Posterior vena cava (tissue), 2 donors: ENCODE data around the gene RAB37. TPM values are rescaled to one million over a fixed set of nuclear protein-coding genes. Genes with fewer than 3 reads are reported as not detected.

Experiments
- DNase-seq: peaks from one replicate; pipeline ENCODE4 v3.0.0-alpha.2; 2020; ENCODE audit warnings: low spot score
- intact Hi-C, 2 donors: fragments of 100-400 bp; cut with DNase I; formaldehyde crosslinking; loops; one replicate each; pipeline versions ENCODE4 v1.14.1 to v1.14.2; 2022 to 2023
- total RNA-seq, 2 donors: library from RNA; stranded (reverse); fragmentation: NEBNext Ultra II Directional; extraction: Animal tissue kit (Norgen Biotek cat#: 25700); gene quantifications; one replicate each; pipeline ENCODE4 v1.2.1, GENCODE V29; 2021
- donor health status: DM: yes; HTN: yes; CAD: no.
- donor health status: DM: yes; HTN: yes; CAD: no.

Gene RAB37
- total RNA-seq, 2 donors from 2014 or later = 1.1 to 1.6 TPM

DNA sequence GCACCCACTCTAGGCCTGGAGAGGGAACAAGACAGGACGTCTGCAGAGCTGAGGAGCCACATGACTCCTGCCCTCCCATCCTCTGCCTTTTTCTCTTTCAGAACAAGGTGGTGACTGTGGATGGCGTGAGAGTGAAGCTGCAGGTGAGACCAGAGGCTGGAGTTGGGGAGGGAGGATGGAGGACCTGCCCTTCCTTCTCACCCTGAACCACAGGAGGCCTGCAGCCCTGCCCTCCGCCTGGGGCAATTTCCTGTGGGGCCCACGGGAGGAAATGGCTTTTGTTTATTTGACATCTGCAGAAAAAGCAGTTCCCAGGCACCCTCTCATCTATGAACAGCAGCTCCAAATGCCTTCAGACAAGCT, 5.1 kb downstream of the RAB37 start:
- intact Hi-C loops = loop anchor here in 1 of 2 donors (5.0 kb wide), 1 partner anchor 120 kb away; no protein-coding TSS in a partner anchor
- DNase-seq = no peak

DNA sequence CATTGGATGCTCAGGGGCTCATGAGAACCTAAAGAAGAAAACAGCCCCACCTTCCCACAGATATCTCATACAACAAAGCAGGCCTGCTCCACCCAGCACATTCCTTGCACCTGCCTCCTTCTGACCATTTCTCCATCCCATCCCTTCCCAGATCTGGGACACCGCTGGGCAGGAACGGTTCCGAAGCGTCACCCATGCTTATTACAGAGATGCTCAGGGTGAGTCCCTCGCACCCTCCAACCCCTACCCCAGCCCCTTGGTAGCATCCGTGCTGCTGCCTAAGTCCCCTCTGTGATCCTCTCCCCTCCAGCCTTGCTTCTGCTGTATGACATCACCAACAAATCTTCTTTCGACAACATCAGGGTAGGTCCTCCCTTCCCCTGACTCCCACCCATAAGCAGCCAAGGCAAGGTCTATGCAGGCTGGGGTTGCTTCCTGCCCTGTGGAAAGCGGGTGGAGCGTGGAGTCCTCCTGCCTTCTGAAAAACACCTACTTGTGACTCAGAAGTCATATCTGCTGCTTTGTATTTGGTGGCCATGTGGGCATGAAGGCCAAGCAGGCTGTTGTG, 6.0 kb downstream of the RAB37 start:
- no peak for DNase-seq
- intact Hi-C loops = loop anchor here in 1 of 2 donors (5.0 kb wide), 1 partner anchor 119 kb away; no protein-coding TSS in a partner anchor

DNA sequence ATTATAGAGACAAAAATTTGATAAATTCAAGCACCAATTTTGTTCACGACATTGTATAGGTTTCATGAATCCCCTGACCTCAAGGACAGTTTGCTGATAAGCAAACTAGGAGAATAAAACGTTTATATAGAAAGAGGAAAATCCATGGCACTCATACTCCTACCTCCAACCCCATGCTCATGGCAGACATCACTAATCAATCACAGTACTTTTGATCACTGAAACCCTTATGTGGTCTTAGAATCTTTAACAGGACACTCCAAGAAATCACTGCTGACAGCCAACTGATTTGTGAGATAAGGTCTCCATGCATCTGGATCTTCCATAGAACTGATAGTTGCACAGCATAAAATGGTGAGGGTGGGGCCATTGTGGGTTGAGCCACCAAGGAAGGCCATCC, 6.7 kb downstream of the RAB37 start:
- intact Hi-C loops = loop anchor here in 1 of 2 donors (5.0 kb wide), 1 partner anchor 119 kb away; no protein-coding TSS in a partner anchor
- no peak for DNase-seq

DNA sequence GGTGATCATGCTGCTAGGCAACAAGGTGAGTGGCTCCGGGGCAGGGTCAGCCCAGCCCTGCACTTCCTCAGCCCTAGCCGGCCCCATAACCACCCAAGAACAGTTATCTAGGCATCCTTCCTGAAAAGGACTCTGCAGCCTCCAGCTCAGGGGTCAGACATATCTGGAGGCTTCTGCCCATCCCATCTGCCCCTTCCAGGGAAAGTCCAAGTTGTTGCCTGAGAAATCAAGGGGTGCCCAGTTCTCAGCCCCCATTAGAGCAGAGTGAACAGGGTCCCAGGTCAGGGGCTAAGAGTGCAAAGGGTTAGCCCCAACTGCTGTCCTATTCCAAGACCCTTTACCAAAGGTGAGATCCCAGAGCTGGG, 7.3 kb downstream of the RAB37 start:
- DNase-seq = no peak
- intact Hi-C loops = loop anchor here in 1 of 2 donors (5.0 kb wide), 1 partner anchor 118 kb away; no protein-coding TSS in a partner anchor

DNA sequence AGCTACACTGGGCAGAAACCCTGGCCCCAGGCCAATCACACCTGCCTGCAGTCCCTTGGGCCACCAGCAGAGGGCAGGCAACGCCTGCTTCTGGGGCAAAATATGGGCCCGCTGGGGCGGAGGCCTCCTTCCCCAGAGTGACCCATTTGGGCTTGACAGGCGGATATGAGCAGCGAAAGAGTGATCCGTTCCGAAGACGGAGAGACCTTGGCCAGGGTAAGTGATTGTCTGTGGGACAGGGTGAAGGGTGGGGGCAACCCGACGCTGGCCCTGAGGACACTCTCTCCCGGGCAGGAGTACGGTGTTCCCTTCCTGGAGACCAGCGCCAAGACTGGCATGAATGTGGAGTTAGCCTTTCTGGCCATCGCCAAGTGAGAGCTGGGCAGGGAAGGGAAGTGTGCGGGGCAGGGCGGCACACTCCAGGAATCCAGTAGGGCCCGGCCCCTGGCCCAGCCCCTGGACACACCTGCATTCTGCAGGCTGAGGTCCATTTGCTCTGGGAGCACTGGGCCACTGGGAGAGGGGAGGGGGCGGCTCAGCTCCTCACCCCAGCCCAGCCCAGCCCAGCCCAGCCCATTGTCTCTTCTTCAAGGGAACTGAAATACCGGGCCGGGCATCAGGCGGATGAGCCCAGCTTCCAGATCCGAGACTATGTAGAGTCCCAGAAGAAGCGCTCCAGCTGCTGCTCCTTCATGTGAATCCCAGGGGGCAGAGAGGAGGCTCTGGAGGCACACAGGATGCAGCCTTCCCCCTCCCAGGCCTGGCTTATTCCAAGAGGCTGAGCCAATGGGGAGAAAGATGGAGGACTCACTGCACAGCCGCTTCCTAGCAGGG, 7.9 kb downstream of the RAB37 start:
- intact Hi-C loops = loop anchor here in 1 of 2 donors (5.0 kb wide), 1 partner anchor 117 kb away; no protein-coding TSS in a partner anchor
- DNase-seq = peak; percentile 94

DNA sequence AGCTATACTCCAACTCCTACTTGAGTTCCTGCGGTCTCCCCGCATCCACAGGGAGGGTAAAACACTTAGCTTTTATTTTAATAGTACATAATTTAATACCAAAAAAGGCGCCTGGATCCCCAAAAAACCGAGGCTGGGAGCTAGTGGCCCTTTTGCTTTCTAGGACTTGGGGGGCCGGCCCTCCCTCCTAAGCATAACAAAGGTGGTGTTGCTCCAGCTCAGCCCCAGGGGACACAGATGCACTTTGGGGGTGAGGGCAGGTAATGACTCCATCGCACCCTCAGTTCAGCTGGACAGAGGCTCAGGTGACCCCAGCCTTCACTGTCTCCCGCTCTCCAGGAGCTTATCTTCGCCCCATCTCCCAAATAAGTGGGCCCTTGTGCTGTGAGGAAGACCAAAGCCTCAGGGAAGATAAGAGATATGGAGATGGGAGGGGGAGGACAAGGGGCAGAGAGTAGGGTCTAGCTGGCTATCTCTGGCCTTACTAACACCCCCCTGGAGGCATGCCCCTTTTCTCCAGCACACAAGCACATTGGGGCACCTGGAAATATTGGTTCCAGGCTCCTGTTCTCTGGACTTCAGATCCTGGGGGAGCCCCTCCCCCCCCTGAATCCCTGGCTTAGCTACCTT, 8.6 kb downstream of the RAB37 start:
- intact Hi-C loops = no loop called here
- no peak for DNase-seq

DNA sequence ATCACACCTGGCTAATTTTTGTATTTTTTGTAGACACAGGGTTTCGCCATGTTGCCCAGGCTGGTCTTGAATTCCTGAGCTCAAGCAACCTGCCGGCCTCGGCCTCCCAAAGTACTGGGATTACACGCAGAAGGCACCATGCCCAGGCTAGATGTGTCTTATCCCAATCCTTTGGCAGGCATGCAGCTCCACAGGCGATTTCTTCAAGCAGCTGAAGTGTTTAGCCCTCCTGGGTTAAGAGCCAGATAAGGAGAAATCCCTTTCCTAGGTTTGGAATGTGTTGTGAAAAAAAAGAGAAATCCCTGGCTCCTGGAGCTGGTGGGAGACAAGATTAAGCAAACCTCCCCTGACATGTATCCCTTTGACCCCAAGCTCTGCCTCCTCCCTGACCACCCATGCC, 9.3 kb downstream of the RAB37 start:
- DNase-seq = no peak
- intact Hi-C loops = no loop called here

DNA sequence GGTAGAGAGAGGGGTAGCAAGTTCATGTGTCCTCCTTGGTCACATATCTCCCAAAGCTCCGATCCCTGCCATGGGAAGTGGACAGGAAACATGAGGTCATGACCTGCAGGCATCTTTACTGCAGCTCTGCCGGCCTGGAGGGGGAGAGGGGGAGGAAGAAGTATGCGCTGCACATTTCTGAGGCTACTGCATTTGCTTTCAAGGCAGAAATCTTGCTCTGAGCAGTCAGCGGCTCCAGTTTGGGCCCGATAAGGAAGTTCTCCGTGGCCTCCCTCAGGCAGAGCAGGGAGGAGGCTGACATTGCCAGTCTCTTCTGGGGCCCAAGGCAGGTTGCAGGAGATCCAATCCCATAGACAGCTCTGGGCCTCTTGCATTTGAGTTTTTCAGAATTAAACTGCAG, 9.9 kb downstream of the RAB37 start:
- intact Hi-C loops = loop anchor here in 1 of 2 donors (1.0 kb wide), 1 partner anchor 116 kb away; no protein-coding TSS in a partner anchor
- no peak for DNase-seq

DNA sequence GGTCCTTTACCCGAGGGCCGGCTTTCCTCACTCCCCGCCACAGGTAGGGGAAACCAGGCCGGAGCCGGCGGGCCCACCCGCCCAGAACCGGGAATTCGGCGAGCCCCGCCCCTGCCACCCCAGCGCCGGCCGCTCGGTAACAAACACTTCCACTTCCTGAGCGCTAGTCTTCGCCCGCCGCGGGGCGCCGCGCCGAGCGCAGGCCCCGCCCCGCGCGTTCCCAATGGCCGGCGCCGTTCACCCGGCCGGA, 11.1 kb downstream of the RAB37 start:
- intact Hi-C loops = no loop called here

DNA sequence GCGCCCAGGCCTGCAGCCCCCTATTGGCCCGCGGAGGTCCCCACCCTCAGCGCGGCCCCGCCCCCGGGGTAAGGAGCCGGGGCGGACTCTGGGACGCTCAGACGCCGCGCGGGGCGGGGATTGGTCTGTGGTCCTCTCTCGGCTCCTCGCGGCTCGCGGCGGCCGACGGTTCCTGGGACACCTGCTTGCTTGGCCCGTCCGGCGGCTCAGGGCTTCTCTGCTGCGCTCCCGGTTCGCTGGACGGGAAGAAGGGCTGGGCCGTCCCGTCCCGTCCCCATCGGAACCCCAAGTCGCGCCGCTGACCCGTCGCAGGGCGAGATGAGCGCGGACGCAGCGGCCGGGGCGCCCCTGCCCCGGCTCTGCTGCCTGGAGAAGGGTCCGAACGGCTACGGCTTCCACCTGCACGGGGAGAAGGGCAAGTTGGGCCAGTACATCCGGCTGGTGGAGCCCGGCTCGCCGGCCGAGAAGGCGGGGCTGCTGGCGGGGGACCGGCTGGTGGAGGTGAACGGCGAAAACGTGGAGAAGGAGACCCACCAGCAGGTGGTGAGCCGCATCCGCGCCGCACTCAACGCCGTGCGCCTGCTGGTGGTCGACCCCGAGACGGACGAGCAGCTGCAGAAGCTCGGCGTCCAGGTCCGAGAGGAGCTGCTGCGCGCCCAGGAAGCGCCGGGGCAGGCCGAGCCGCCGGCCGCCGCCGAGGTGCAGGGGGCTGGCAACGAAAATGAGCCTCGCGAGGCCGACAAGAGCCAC, 11.6 kb downstream of the RAB37 start, which contains the start of gene NHERF1:
TSS of gene NHERF1 (plus strand) at position 100 of the 750 bp plus-strand sequence. CDS start at position 319, 219 bp downstream.
- peak; percentile 98 for DNase-seq
- intact Hi-C loops = no loop called here

More for the DNA sequence above, 11.1 kb downstream of the RAB37 start:
- DNase-seq = no peak

DNA sequence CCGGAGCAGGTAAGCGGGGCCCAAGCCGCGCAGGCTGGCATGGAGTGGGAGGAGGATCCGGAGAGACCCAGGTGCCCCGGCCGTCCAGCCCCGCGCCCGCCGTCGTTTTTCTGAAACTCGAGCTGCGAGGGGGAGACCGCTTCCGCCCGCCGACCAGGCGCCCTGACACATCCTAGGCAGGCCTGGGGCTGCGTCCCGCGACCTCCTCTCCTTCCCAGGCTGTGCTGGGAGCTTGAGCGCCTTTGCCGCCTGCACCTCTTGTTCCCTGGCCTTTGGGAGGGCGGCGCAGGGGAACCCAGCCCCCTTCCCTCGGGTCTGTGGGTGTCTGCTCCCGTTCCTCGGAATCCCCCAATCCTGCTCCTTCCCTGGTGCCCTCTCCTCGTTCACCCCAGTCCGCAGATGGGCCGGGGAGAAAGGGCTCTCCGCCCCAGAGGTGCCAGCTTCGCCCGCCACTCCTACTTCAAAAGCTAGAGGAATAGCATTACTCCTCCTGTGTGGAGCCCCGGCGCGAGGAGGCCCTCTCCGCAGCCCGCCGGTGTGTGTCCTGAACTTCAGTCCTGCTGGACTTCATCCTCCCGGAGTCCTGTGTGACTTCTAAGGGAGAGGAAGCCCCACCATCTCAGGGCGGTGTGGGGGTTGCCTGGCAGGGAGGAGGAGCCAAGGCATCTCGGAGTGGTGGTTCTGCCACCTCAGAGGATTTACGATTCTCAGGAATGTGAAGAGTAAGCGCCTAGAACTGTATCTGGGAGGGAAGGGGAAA, 12.4 kb downstream of the RAB37 start:
- intact Hi-C loops = no loop called here
- DNase-seq = no peak

DNA sequence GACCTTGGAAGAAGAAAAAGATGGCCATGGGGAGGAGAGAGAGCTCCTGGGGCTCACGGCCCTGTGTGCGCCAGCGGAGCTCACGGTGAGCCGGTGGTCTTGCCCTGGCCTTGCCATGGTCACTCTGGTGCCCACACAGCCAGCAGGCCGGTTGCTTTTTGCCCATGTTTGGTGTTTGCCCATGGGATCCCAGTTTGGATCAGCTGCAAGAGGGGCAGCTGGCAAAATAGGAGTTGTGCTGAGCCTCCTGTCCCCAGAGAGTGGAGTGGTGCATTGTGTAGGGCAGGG, 12.9 kb downstream of the RAB37 start:
- DNase-seq = no peak
- intact Hi-C loops = no loop called here

DNA sequence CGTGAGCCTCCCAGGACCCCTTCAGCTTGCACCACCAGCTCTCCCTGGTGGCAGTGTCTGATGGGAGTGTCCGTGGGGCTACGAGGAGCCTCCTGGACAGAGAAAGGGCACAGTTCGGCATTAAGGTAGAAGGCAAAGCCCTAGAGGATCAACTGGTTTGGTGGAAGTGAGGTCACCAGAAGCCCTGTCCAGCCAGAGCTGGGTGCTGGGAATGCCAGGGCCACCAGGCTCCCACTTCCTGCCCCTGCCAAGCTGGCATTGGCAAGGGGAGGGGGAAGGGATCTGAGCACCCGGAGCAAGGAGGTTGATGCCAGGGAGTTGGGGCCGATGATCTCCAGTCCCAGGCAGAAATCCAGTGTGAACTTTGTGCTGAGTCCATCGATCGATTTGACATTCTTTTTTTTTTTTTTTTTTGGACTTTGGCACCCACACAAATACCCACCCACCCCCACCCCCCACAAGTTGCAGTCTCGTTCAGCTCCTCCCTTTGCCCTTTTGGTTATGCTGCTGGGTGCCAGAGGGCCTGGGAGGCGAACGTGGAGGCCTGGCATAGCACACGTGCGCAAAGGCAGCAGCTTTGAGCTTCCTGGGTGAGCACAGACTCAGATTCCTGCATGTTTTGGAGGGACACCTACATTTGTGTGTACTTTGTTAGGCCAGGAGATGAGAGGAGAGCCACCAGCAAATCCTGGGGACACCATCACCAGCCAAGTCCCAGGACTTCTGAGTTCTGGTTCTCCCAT, 13.4 kb downstream of the RAB37 start:
- intact Hi-C loops = no loop called here
- DNase-seq = no peak

DNA sequence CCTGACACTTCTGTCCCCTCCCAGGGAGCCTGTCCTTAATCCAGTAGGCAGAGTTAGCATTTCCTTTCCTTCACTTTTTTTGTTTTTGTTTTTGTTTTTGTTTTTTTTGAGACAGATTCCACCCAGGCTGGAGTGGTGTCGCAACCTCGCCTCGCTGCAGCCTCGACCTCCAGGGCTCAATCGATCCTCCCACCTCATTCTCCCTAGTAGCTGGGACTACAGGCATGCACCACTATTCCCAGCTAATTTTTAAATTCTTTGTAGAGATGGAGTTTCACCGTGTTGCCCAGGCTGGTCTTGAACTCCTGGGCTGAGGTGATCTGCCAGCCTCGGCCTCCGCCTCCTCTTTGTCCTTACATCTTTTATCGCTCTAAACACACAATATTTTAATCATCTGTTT, 15.4 kb downstream of the RAB37 start:
- DNase-seq = no peak
- intact Hi-C loops = no loop called here

DNA sequence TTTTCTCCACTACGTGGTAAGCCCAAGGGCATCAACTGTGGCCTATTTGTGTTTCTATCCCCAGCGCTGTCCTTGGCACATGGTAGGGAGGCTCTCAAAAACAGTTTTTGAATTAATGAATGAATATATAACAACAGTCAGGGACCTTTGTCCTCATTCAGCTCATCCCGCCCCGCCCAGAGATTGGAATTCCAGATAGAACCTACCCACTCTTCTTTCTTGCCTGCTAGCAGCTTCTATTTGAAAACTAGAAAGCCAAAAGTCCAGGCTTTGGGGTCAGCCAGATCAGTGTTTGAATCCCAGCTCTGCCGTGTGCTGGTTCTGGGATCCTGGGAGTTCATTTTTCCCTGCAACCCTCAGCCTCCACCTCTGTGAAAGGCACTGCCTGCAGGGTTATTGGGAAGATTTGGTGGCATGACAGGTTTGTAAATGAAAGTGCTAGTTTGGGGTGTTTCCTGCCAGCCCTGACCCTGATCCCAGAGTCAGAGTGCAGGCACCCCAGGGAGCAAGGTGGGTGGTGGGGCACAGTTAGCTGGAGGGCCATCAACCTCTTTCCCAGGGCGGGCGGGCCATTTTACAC, 15.9 kb downstream of the RAB37 start:
- intact Hi-C loops = no loop called here
- no peak for DNase-seq

DNA sequence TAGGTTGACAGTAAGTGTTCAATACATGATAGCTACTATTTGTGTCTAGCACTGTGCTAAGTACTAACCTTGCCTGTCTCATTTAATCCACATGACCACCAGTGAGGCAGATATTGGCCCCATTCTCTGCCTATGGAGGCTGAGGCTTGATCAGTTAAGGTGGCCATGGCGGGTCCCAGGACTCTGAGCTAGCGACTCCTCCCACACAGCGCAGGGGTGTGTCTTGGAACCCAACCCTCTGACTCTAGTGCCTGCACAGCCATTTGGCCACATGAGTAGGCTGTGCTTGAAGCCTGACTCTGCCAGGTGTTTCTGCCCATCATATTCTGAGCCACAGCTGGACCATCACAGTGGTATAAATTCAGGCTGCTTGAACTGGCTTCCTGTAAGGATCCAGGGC, 17.8 kb downstream of the RAB37 start:
- intact Hi-C loops = no loop called here
- DNase-seq = no peak

DNA sequence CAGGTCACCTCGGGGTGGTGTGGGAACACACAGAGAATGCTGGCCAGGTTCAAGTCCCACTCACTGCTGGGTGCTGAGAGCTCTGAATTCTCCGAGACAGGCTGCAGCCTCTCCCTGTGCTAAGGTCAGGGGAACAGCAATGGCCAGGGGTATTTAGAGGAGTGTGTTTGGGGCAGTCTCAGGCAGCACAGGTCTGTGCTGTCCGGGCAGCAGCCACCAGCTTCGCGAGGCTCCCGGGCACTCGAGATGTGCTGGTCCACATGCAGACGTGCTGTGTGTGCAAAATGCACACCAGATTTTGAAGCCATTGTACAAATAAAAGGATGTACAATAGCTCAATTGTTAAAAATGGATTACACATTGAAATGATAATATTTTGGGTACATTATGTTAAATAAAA, 18.5 kb downstream of the RAB37 start:
- no peak for DNase-seq
- intact Hi-C loops = no loop called here

DNA sequence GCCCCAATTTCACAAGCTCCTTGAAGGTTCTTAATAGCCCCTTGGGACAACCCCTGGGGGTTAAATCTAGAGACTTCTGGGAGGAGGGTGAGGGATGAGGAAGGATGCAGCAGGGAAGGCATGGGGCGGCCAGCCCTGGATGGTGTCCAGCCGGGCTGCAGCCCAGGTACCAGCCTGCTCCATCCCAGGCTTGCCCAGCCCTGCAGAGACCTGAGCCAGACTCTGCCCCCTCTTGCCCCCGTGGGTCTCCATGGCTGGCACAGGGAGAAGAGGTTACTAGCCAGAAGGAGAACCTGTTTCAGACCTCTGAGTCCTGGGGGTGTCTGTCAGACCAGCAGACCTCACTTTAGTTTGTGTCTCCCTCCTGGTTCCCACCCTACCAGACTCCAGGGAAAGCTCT, 19.8 kb downstream of the RAB37 start:
- no peak for DNase-seq
- intact Hi-C loops = no loop called here
